Stimulated activated CD4-positive, alpha-beta T cell treated with anti-CD3 and anti-CD28 coated beads, Interleukin-4, amount 100 ng/mL, for 1 hour (primary cell): ENCODE results near the gene MSX2.

ENCODE experiments used
- DNase-seq: peaks from one replicate; pipeline ENCODE4 v3.0.0-alpha.2; 2020

The MSX2 gene

DNA sequence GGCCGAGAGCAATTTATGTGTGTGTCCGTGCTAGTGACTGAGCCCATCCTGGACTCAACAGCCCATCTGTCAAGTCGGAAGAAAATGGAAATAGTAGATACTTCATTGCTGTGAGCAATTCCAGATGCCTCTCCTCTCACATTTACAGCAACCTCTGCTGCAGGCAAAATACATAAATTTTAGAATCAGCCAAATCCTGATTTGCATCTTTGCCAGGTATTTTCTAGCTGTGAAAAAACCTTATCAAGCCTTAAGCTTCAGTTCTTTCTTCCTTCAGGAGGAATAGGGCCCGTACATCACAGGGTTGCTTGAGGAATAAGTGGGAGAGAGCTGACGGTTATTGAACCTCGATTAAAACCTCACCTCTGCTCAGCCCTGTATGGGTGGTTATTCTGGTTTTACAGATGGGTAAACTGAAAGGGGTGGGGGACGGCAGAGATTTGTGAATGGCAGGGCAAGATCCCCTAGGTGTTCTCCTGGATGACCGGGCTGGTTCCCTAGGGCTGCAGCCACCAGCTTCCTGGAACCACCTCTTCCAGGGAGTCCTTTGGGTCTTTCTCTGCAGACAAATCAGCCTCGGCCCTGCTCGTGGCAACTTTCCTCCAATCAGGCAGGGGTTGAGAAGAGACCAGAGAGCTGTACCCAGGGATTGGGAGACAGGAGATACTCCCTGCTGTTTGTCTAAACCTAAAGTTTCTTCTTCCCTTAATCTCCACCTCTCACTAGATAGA, 5.3 kb upstream of the MSX2 start:
- no peak for DNase-seq

DNA sequence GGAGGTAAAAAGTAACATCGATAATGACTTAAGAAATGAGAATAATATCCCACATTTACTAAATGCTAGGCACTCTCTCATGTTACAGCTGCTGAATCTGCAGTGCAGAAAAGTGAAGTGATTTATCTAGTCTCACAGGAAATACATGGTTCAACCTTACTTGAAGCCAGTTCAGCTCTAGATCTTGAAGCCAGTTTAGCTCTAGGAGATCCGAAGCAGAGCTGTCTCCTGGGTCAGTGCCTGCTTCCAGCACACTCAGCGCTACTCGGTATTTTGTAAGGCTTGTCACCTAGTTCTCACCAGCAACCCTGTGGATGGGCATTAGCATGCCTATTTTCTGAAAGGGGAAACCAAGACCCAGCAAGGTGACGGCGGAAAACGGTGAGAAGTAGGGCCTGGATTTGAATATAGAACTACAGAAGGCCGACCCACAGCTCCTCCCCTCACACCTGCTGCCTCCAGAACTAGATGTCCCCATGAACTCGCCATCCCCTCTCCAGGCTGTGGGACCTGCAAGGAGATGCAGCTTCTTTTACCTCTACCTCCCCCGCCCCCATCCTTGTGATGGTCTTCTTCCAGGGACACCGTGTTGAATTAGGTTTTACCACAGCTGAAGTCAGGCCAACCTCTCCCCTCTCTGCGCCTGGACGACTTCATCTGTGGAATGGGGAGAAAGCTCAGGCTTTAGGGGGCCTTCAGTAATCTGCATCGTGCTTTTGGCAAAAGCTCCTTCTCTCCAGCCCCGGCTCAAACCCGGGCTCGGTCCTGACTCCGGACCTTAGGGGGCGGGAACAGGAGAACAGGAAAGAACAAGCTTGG, 4.4 kb upstream of the MSX2 start:
- no peak for DNase-seq

DNA sequence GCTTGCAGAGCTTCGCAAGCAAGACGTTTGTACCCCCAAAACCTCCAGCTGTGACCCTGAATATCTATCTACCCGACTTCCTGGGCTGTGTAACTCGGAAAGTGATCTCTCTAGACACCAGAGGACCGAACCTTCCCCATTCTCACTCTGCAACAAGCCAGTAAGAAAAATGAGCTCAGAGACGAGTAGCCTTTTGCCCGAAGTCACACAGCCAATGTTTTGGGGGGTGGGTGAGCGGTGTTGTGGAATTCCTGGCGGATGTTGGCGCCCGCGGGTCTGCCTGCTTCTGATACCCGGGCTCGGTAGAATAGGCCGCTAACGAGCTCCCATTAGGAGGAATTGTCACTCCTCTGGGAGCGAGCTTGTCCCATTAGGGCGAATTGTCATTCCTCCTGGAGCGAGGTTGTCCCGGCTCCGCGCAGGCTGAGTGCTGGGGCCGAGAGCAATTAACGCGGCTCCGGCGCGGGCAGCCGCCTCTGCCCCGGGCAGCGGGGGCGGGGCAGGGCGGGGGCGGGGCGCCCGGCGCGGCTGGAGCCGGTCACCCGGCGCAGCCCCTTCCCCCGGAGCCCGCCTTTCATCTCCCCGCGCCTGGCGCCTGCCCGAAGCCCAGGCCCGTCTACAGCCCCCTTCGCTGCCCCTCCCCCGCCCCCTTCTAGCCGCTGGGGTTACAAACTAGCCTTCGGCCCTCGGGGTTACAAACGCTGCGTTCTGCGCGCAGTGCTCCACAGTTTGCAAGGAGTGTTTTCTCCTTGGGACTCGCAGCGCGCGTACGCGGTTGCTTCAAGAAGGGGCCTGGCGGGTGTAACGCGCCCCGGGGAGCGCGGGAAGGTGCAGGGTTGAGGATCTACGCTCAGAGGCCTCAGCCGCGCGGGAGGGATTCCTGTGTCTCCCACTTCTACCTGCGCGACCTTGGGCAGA, 3.5 kb upstream of the MSX2 start:
- no peak for DNase-seq

DNA sequence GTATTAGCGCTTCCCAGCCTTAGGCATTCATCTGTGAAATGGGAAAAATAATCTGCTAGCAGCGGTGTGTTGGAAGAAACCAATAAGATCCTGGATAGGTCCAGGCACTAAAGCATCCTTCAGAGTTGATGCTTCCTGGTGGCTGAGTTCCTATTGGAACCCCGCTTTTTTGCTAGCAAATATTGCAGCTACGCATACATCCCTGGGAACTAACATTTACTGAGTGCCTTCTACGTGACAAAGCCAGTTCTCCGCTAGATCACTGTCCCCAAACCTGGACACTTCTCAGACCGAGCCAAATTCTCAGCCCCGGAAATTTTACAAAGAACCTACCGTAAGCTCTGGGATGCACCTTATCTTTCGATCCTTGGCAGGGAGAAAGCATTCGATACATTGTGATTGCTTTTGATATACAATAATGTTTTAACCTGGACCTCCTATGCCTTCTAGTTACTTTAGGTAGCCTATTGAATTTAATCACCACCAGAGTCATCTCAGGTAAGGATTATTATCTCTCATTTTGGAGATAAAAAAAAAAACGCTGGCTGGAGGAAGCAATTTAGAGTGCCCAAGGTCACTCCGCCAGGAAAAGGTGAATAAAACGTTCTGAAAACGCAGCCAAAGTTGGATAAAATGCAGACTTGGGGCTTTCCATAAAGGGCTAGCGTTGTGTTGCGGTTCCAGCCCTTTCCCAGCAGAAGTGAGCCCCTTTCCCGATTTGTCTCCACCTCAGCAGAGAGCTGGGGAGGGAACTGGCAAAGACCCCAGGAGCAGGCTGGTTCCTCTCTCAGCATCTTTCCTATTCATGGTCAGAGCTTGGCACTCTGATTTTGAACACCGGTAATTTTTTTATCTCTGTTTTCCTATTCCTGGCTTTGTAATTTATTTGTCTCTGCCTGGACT, 2.6 kb upstream of the MSX2 start:
- no peak for DNase-seq

DNA sequence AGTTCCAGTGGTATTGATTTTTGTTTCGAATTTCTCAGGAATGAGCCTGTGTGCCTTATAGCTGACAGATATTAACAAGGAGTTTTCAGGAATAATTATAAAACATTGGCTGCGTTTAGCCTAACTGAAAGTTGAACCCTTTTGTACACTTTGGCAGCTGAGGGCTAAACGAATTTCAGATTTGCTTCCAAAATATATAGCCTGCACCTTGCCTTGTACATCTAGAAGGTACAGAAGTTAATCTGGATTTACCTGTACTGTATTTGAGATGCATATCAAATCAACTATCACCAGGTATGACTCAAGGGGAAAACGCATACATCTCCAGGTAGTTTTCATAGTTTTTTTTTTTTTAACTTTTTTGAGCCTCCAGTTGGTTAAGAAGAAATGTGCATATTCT, 1.9 kb upstream of the MSX2 start:
- no peak for DNase-seq

DNA sequence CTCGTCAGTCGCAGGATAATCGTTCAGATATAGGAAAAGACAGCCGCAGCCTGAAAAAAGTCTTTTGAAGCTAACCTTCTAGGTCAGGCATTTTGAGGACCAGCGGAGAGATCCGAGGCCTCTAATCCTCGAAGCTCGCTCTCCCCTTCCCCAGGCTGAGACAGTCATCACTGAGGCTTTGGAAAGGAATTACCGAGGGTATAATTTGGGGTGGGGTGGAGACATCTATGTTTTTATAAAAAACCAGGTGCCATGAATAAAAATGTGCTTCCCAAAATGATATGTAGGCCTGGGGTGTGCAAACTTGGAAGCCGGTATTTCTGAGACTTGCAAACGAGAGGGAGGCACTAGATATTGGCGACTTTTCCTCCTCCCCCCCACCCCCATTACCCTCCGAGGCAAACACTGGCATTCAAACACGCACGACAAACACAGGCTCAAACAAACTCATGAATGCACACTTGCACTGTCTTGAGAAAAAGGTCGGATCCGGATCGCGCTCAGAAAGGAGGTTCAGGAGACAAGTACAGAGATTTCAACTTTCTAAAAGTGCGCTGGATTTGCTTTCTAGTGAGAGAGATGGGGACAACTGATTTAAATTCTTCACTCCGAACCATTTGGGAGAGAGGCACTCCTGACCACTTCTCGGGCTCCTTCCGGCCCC, 935 bp upstream of the MSX2 start:
- DNase-seq = no peak

- DNase-seq = no peak
Observed at GRCh38 chr5:174723979-174724483, 351 bp upstream of the MSX2 start.

- no peak for DNase-seq
Observed at GRCh38 chr5:174725261-174725990, 1.0 kb downstream of the MSX2 start.

DNA sequence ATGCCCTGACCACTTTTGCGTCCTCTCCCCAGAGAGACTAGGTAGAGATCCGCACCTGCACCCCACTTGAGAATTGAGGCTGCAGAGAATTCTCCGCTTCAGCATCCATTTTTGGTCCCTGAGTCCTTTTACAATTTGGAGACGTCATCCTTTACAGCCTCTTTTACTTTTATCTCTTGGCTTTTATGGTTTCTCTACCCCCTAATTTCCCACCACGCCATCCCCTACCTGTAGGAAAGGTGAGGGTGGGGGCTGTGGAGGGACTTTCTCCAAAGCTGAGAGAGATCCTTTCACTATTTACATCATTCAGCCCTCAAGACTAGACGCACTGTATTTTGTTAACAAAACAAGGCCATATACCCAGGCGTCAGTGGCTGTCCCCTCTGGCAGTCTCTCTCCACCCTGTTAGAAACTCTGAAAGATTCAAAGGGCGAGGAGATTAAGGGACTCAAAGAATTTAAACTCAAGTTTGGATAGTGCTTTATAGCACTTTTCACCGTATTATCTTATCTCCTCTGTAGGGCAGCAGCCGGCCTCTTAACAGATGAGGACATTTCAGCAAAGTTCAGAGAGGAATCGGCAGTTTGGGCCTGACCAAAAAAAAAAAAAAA, 1.7 kb downstream of the MSX2 start:
- DNase-seq = no peak

DNA sequence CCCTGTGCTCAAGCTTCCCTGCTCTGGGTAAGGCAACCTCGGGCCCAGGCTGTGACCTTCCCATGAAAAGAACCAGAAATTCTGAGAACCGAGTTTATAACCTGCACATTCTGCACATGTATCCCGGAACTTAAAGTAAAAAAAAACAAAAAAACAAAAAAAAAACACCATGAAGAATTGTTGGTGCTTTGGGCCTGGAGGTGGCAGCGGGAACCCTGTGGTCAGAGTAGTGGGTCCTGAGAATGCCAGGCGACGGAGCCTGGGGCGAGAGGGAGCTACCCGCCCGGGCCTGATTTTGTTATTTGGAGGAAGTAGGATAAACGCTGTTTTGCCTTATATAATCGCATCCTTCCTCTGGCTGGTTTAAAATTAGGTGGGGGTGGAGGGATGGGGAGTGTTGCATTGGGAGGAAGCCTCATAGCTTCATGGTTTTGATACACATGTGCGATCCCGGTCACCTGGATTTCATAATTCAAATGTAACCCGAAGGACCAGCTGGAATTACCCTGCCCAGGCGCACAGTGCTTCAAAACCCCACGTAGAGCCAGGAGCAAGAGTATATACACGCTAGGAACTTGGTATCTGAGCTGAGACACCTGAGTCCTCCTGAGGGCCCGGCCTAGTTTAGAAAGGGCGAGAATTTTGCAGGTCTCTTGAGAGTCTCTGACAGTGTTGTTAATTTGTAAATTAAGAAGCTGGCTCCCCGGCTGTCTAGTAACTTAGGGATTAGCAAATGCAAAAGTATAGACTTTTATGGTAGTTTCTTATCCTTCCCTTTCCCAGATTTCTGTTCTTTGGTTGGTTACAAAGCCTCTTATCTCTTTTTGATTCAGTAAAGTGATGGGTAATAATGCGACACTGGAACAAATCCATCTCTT, 2.8 kb downstream of the MSX2 start:
- no peak for DNase-seq

DNA sequence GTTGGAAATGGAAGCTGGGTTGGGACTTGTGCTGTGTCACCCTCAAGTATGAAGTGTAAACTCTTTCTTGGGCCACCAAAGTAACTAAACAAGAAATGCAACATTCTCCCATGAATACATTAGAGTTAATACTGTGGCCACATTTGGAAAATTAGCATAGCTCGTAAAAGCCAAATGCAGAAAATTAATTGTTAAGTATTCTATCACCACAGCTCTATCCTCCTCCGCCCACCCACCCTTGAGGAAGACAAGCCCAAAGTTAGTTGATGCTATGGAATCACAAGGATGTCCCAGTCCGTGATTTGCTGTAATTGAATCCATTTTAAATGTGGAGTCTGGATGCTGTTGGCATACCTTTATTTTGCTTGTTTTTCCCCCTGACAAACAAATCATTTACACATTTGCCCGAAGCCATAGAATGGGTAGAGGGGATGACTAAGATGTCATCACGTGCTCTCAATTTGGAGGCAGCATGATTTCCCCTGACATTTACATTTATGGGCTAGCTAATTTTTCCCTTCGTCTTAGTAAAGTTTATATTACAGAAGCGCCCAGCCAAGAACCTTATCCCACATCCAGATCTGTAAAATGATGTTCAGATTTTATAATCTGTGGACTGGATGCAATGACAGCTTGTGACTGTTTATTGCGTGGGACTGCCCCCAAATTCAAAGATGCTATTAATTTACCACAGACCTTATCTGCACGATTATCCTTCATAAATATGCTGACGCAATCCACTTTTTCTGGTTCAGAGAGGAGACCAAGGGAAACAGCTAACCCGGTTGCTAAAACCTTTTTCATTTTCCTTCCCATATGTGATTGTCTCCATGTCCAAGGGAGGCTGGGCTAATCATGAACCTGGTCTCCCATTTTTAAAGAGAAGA, 3.7 kb downstream of the MSX2 start:
- DNase-seq = no peak

GRCh38 chr5:174729075-174729680, 4.8 kb downstream of the MSX2 start:
- DNase-seq = no peak

DNA sequence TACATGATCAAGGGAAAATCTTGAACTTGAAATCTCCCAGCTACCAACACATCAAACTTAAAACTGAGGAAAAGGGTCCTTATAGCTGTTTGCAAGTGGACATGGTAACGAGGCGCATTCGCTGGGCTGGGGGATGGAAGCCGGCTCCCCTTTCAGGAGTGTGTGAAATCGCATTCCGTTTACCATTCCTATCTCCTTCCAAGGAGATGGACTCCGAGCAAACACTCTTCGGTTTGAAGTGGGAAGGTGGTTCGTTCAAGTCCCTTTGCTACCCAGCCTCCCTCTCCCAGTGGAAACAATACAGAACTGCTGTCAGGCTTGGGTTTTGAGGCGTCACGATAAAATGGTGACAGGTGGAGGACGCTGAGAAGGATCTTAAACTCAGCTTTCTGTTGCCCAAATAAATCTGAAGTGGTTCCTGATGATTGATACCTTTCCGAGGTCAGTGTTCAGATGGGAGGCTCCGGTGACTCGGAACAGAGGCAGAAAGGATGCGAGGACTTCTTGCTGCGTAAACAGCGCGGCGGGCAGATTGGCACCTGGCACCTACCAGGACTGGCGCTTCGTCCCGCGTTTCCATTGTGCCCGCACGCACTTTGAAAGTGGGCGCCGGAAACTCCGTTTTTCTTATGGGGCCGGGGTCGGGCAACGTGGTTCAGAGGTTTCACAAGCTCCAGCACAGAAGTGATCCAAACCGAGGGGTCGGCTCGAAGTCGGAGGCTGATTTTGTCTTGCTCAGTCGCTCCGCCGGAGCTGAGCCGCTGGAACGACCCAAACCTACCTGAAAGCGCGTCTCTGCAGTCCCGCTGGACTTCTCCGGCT, 7.0 kb downstream of the MSX2 start:
- DNase-seq = no peak

GRCh38 chr5:174732036-174733020, 7.9 kb downstream of the MSX2 start:
- DNase-seq = no peak

DNA sequence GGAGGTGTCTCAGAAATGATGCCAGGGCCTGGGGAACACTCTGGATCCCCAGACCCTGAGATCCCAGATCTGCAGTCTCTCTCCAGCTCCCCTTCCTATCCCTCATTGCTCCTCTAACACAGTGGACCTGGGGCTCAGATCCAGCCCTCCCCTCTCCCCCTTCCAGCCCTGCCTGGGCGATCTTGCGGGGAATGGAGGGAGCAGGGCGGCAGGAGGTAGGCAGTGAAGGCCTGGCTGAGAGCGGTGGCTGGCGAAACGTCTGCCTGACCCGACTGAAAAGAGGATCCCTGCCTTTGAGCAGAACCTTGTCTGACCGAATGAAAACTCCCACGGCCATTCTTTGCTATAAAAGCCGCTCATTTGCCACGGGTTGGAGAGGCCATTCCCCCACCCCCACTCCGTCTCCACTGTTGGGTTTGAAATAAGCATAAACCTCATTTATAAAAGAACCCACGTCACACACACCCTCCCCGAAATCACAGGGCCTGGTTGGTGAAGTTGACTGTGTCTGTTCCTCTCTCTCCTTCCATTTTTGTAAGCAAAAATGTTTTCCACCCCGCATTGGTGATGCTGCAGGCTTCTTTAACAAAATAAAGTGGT, 8.8 kb downstream of the MSX2 start:
- DNase-seq = no peak
